Measurements from ENCODE around the gene SAMD4B. TPM values are rescaled to one million over a fixed set of nuclear protein-coding genes. Genes with fewer than 3 reads are reported as not detected.

Gene SAMD4B
- total and polyA plus RNA-seq, 2 experiments from 2014 or later, result 54.8 to 61.0 TPM

DNA sequence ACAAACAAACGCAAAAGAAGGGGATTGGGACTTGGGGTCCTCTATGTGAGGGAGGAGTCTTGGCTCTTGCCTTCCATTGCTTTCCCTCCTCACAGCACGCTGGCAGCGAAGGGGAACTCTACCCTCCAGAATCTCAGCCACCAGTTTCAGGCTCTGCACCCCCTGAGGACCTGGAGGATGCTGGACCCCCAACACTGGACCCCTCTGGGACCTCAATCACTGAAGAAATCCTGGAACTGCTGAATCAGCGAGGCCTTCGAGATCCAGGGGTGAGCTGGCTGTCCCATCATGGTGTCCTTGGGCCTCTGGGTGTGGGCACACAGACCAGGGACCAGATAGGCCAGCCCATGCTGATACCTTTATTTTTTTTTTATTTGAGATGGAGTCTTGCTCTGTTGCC, 79.8 kb downstream of the SAMD4B start:
- 94% methylated on average over 5 of the region's 5 CpGs for WGBS (ENCODE audit: low lambda C conversion rate, missing lambda C conversion rate)
- Histone ChIP-seq H2AFZ (no peak overlapping the region), H3K79me2 (peaks cover 3% of the 10 kb centered on the region), H3K4me3 (no peak overlapping the region), H3K4me2 (no peak overlapping the region), H3K9me2 (replicated peaks; ENCODE audit: insufficient read depth) (no peaks in the 10 kb centered on the region), H3K27me3 (no peaks in the 10 kb centered on the region), H3K4me1 (ENCODE audit: insufficient read depth) (no peaks in the 10 kb centered on the region), H4K20me1 (ENCODE audit: insufficient read depth, poor library complexity, severe bottlenecking) (no peaks in the 10 kb centered on the region), H3K36me3 (replicated peaks; ENCODE audit: insufficient read depth, low read depth) (no peaks in the 10 kb centered on the region), H3K27ac (no peak overlapping the region), H3K9me3 (ENCODE audit: low read depth) (no peaks in the 10 kb centered on the region)
- DNase-seq (ENCODE audit: low spot score), result no peak
- no peak for TF ChIP-seq EZH2 (IDR thresholded peaks at IDR 0.05; ENCODE audit: borderline replicate concordance)
- TF ChIP-seq, protein P1, sequence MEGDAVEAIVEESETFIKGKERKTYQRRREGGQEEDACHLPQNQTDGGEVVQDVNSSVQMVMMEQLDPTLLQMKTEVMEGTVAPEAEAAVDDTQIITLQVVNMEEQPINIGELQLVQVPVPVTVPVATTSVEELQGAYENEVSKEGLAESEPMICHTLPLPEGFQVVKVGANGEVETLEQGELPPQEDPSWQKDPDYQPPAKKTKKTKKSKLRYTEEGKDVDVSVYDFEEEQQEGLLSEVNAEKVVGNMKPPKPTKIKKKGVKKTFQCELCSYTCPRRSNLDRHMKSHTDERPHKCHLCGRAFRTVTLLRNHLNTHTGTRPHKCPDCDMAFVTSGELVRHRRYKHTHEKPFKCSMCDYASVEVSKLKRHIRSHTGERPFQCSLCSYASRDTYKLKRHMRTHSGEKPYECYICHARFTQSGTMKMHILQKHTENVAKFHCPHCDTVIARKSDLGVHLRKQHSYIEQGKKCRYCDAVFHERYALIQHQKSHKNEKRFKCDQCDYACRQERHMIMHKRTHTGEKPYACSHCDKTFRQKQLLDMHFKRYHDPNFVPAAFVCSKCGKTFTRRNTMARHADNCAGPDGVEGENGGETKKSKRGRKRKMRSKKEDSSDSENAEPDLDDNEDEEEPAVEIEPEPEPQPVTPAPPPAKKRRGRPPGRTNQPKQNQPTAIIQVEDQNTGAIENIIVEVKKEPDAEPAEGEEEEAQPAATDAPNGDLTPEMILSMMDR (IDR thresholded peaks at IDR 0.05; ENCODE audit: poor library complexity), result no peak

DNA sequence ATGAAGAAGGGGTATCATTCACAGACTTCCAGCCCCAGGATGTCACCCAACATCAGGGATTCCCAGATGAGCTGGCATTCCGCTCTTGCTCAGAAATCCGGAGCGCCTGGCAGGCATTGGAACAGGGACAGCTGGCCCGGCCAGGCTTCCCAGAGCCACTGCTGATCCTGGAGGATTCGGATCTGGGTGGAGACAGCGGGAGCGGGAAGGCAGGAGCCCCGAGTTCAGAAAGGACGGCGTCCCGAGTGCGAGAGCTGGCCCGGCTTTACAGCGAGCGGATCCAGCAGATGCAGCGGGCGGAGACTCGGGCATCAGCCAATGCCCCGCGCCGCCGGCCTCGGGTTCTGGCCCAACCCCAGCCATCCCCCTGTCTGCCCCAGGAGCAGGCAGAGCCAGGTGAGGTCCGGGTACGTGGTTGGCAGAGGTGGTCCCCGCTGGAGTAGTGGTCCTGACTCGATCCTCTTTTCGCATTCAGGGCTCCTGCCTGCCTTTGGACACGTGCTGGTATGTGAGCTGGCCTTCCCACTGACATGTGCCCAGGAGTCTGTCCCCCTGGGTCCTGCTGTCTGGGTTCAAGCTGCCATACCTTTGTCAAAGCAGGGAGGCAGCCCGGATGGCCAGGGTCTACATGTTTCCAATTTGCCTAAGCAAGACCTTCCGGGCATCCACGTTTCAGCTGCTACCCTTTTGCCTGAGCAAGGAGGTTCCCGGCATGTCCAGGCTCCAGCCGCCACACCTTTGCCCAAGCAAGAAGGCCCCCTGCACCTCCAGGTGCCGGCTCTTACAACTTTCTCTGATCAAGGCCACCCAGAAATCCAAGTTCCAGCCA, 81.3 kb downstream of the SAMD4B start:
- H3K36me3 ChIP-seq (replicated peaks; ENCODE audit: insufficient read depth, low read depth), result no peaks in the 10 kb centered on the region
- H3K9me2 ChIP-seq (replicated peaks; ENCODE audit: insufficient read depth), result no peaks in the 10 kb centered on the region
- no peak overlapping the region for H2AFZ ChIP-seq
- H4K20me1 ChIP-seq (ENCODE audit: insufficient read depth, poor library complexity, severe bottlenecking), result no peaks in the 10 kb centered on the region
- H3K9me3 ChIP-seq (ENCODE audit: low read depth), result no peaks in the 10 kb centered on the region
- H3K4me2 ChIP-seq, result no peak overlapping the region
- WGBS (ENCODE audit: low lambda C conversion rate, missing lambda C conversion rate), result 96% methylated on average over 33 of the region's 35 CpGs
- no peak overlapping the region for H3K4me3 ChIP-seq
- H3K27ac ChIP-seq, result no peak overlapping the region
- H3K4me1 ChIP-seq (ENCODE audit: insufficient read depth), result peaks cover 10% of the 10 kb centered on the region
- TF ChIP-seq, protein P1 (IDR thresholded peaks at IDR 0.05; ENCODE audit: poor library complexity), result no peak
- H3K79me2 ChIP-seq, result peaks cover 5% of the 10 kb centered on the region
- no peak for DNase-seq (ENCODE audit: low spot score)
- no peaks in the 10 kb centered on the region for H3K27me3 ChIP-seq

DNA sequence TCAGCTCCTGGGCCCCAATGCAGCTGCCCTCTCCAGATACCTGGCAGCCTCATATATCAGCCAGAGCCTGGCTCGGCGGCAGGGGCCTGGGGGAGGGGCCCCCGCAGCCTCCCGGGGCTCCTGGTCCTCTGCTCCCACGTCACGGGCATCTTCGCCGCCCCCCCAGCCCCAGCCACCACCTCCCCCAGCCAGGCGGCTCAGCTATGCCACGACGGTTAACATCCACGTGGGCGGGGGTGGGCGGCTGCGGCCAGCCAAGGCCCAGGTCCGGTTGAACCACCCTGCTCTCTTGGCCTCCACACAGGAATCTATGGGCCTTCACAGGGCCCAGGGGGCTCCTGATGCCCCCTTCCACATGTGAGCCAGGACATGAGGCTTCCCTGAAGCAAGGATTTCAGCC, 82.7 kb downstream of the SAMD4B start:
- peaks cover 20% of the 10 kb centered on the region for H3K4me1 ChIP-seq (ENCODE audit: insufficient read depth)
- H3K4me2 ChIP-seq, result no peak overlapping the region
- H4K20me1 ChIP-seq (ENCODE audit: insufficient read depth, poor library complexity, severe bottlenecking), result no peaks in the 10 kb centered on the region
- no peak for TF ChIP-seq EZH2 (IDR thresholded peaks at IDR 0.05; ENCODE audit: borderline replicate concordance)
- TF ChIP-seq, protein P1 (IDR thresholded peaks at IDR 0.05; ENCODE audit: poor library complexity), result no peak
- no peak for TF ChIP-seq EZH2phosphoT487 (IDR thresholded peaks at IDR 0.05; ENCODE audit: low read depth, severe bottlenecking, unreplicated experiment)
- no peak overlapping the region for H3K4me3 ChIP-seq
- no peaks in the 10 kb centered on the region for H3K36me3 ChIP-seq (replicated peaks; ENCODE audit: insufficient read depth, low read depth)
- no peaks in the 10 kb centered on the region for H3K9me3 ChIP-seq (ENCODE audit: low read depth)
- H3K27me3 ChIP-seq, result no peaks in the 10 kb centered on the region
- DNase-seq (ENCODE audit: low spot score), result no peak
- H2AFZ ChIP-seq, result no peak overlapping the region
- no peak overlapping the region for H3K27ac ChIP-seq
- WGBS (ENCODE audit: low lambda C conversion rate, missing lambda C conversion rate), result 88% methylated on average over 9 of the region's 16 CpGs
- peaks cover 3% of the 10 kb centered on the region for H3K79me2 ChIP-seq
- H3K9me2 ChIP-seq (replicated peaks; ENCODE audit: insufficient read depth), result no peaks in the 10 kb centered on the region

Measured in hepatocyte (in vitro differentiated cells).